ENCODE measurements around the gene DTNA.

DTNA gene

GRCh38 chr18:34840256-34840826, 130.2 kb downstream of the DTNA start:
- Histone ChIP-seq H3K27me3 (ENCODE audit: control insufficient read depth, insufficient read depth, low read length) (no peaks in the 10 kb centered on the region), H3K4me3 (ENCODE audit: low read length) (no peak overlapping the region), H3K36me3 (ENCODE audit: control insufficient read depth, low read depth, low read length) (no peaks in the 10 kb centered on the region), H3K4me1 (ENCODE audit: control insufficient read depth, low read depth, low read length) (peaks cover 18% of the 10 kb centered on the region), H3K27ac (ENCODE audit: low read length) (no peak overlapping the region), H3K9me3 (ENCODE audit: control insufficient read depth, low read depth, low read length) (no peaks in the 10 kb centered on the region), H3K9ac (ENCODE audit: low read length) (no peak overlapping the region)

- Histone ChIP-seq H3K4me3 (ENCODE audit: low read length) (no peak overlapping the region), H3K9ac (ENCODE audit: low read length) (no peak overlapping the region), H3K9me3 (ENCODE audit: control insufficient read depth, low read depth, low read length) (no peaks in the 10 kb centered on the region)
Observed at GRCh38 chr18:34841891-34842290, 131.8 kb downstream of the DTNA start.

GRCh38 chr18:34844072-34844471, 134.0 kb downstream of the DTNA start:
- no peaks in the 10 kb centered on the region for H3K27me3 ChIP-seq (ENCODE audit: control insufficient read depth, insufficient read depth, low read length)
- H3K9ac ChIP-seq (ENCODE audit: low read length), result no peak overlapping the region
- H3K36me3 ChIP-seq (ENCODE audit: control insufficient read depth, low read depth, low read length), result no peaks in the 10 kb centered on the region
- no peak overlapping the region for H3K4me3 ChIP-seq (ENCODE audit: low read length)
- H3K4me1 ChIP-seq (ENCODE audit: control insufficient read depth, low read depth, low read length), result peaks cover 7% of the 10 kb centered on the region
- no peak overlapping the region for H3K27ac ChIP-seq (ENCODE audit: low read length)
- no peaks in the 10 kb centered on the region for H3K9me3 ChIP-seq (ENCODE audit: control insufficient read depth, low read depth, low read length)

More at GRCh38 chr18:34841891-34842290, 131.8 kb downstream of the DTNA start:
- H3K27ac ChIP-seq (ENCODE audit: low read length), result no peak overlapping the region
- no peaks in the 10 kb centered on the region for H3K27me3 ChIP-seq (ENCODE audit: control insufficient read depth, insufficient read depth, low read length)
- no peaks in the 10 kb centered on the region for H3K36me3 ChIP-seq (ENCODE audit: control insufficient read depth, low read depth, low read length)
- H3K4me1 ChIP-seq (ENCODE audit: control insufficient read depth, low read depth, low read length), result peaks cover 18% of the 10 kb centered on the region

- Histone ChIP-seq H3K27me3 (ENCODE audit: control insufficient read depth, insufficient read depth, low read length) (no peaks in the 10 kb centered on the region), H3K27ac (ENCODE audit: low read length) (no peak overlapping the region), H3K36me3 (ENCODE audit: control insufficient read depth, low read depth, low read length) (no peaks in the 10 kb centered on the region), H3K9ac (ENCODE audit: low read length) (no peak overlapping the region), H3K4me1 (ENCODE audit: control insufficient read depth, low read depth, low read length) (peaks cover 7% of the 10 kb centered on the region), H3K4me3 (ENCODE audit: low read length) (no peak overlapping the region), H3K9me3 (ENCODE audit: control insufficient read depth, low read depth, low read length) (no peaks in the 10 kb centered on the region)
Observed at GRCh38 chr18:34844732-34845459, 134.8 kb downstream of the DTNA start.

GRCh38 chr18:34847408-34847807, 137.3 kb downstream of the DTNA start:
- no peaks in the 10 kb centered on the region for H3K27me3 ChIP-seq (ENCODE audit: control insufficient read depth, insufficient read depth, low read length)
- no peaks in the 10 kb centered on the region for H3K9me3 ChIP-seq (ENCODE audit: control insufficient read depth, low read depth, low read length)
- H3K36me3 ChIP-seq (ENCODE audit: control insufficient read depth, low read depth, low read length), result no peaks in the 10 kb centered on the region
- no peak overlapping the region for H3K9ac ChIP-seq (ENCODE audit: low read length)
- H3K4me1 ChIP-seq (ENCODE audit: control insufficient read depth, low read depth, low read length), result no peaks in the 10 kb centered on the region
- H3K27ac ChIP-seq (ENCODE audit: low read length), result no peak overlapping the region
- no peak overlapping the region for H3K4me3 ChIP-seq (ENCODE audit: low read length)

- H3K9me3 ChIP-seq (ENCODE audit: control insufficient read depth, low read depth, low read length), result no peaks in the 10 kb centered on the region
- no peaks in the 10 kb centered on the region for H3K4me1 ChIP-seq (ENCODE audit: control insufficient read depth, low read depth, low read length)
- H3K27ac ChIP-seq (ENCODE audit: low read length), result no peak overlapping the region
- no peak overlapping the region for H3K4me3 ChIP-seq (ENCODE audit: low read length)
- no peaks in the 10 kb centered on the region for H3K27me3 ChIP-seq (ENCODE audit: control insufficient read depth, insufficient read depth, low read length)
- H3K36me3 ChIP-seq (ENCODE audit: control insufficient read depth, low read depth, low read length), result no peaks in the 10 kb centered on the region
- no peak overlapping the region for H3K9ac ChIP-seq (ENCODE audit: low read length)
Observed at GRCh38 chr18:34848156-34848555, 138.1 kb downstream of the DTNA start.

GRCh38 chr18:34848695-34849094, 138.6 kb downstream of the DTNA start:
- H3K27ac ChIP-seq (ENCODE audit: low read length), result no peak overlapping the region
- no peaks in the 10 kb centered on the region for H3K9me3 ChIP-seq (ENCODE audit: control insufficient read depth, low read depth, low read length)
- H3K4me1 ChIP-seq (ENCODE audit: control insufficient read depth, low read depth, low read length), result no peaks in the 10 kb centered on the region
- H3K4me3 ChIP-seq (ENCODE audit: low read length), result no peak overlapping the region
- H3K27me3 ChIP-seq (ENCODE audit: control insufficient read depth, insufficient read depth, low read length), result no peaks in the 10 kb centered on the region
- no peaks in the 10 kb centered on the region for H3K36me3 ChIP-seq (ENCODE audit: control insufficient read depth, low read depth, low read length)
- H3K9ac ChIP-seq (ENCODE audit: low read length), result no peak overlapping the region

GRCh38 chr18:34857320-34857719, 147.2 kb downstream of the DTNA start:
- Histone ChIP-seq H3K27ac (ENCODE audit: low read length) (no peak overlapping the region), H3K4me1 (ENCODE audit: control insufficient read depth, low read depth, low read length) (no peaks in the 10 kb centered on the region), H3K9me3 (ENCODE audit: control insufficient read depth, low read depth, low read length) (no peaks in the 10 kb centered on the region), H3K4me3 (ENCODE audit: low read length) (no peak overlapping the region), H3K36me3 (ENCODE audit: control insufficient read depth, low read depth, low read length) (no peaks in the 10 kb centered on the region), H3K9ac (ENCODE audit: low read length) (no peak overlapping the region), H3K27me3 (ENCODE audit: control insufficient read depth, insufficient read depth, low read length) (no peaks in the 10 kb centered on the region)

- Histone ChIP-seq H3K4me3 (ENCODE audit: low read length) (no peak overlapping the region), H3K9ac (ENCODE audit: low read length) (no peak overlapping the region), H3K36me3 (ENCODE audit: control insufficient read depth, low read depth, low read length) (no peaks in the 10 kb centered on the region), H3K27me3 (ENCODE audit: control insufficient read depth, insufficient read depth, low read length) (no peaks in the 10 kb centered on the region), H3K4me1 (ENCODE audit: control insufficient read depth, low read depth, low read length) (no peaks in the 10 kb centered on the region), H3K27ac (ENCODE audit: low read length) (no peak overlapping the region), H3K9me3 (ENCODE audit: control insufficient read depth, low read depth, low read length) (no peaks in the 10 kb centered on the region)
Observed at GRCh38 chr18:34858188-34858587, 148.1 kb downstream of the DTNA start.

- no peaks in the 10 kb centered on the region for H3K27me3 ChIP-seq (ENCODE audit: control insufficient read depth, insufficient read depth, low read length)
- no peak overlapping the region for H3K9ac ChIP-seq (ENCODE audit: low read length)
- no peaks in the 10 kb centered on the region for H3K9me3 ChIP-seq (ENCODE audit: control insufficient read depth, low read depth, low read length)
- H3K27ac ChIP-seq (ENCODE audit: low read length), result no peak overlapping the region
- H3K4me1 ChIP-seq (ENCODE audit: control insufficient read depth, low read depth, low read length), result no peaks in the 10 kb centered on the region
- H3K4me3 ChIP-seq (ENCODE audit: low read length), result no peak overlapping the region
- H3K36me3 ChIP-seq (ENCODE audit: control insufficient read depth, low read depth, low read length), result no peaks in the 10 kb centered on the region
Observed at GRCh38 chr18:34859496-34859895, 149.4 kb downstream of the DTNA start.

- Histone ChIP-seq H3K27me3 (ENCODE audit: control insufficient read depth, insufficient read depth, low read length) (no peaks in the 10 kb centered on the region), H3K27ac (ENCODE audit: low read length) (no peak overlapping the region), H3K9me3 (ENCODE audit: control insufficient read depth, low read depth, low read length) (no peaks in the 10 kb centered on the region), H3K4me1 (ENCODE audit: control insufficient read depth, low read depth, low read length) (no peaks in the 10 kb centered on the region), H3K4me3 (ENCODE audit: low read length) (no peak overlapping the region), H3K36me3 (ENCODE audit: control insufficient read depth, low read depth, low read length) (no peaks in the 10 kb centered on the region), H3K9ac (ENCODE audit: low read length) (no peak overlapping the region)
Observed at GRCh38 chr18:34862561-34862960, 152.5 kb downstream of the DTNA start.

GRCh38 chr18:34863702-34864101, 153.6 kb downstream of the DTNA start:
- Histone ChIP-seq H3K27ac (ENCODE audit: low read length) (no peak overlapping the region), H3K27me3 (ENCODE audit: control insufficient read depth, insufficient read depth, low read length) (no peaks in the 10 kb centered on the region), H3K4me3 (ENCODE audit: low read length) (no peak overlapping the region), H3K9me3 (ENCODE audit: control insufficient read depth, low read depth, low read length) (no peaks in the 10 kb centered on the region), H3K36me3 (ENCODE audit: control insufficient read depth, low read depth, low read length) (no peaks in the 10 kb centered on the region), H3K9ac (ENCODE audit: low read length) (no peak overlapping the region), H3K4me1 (ENCODE audit: control insufficient read depth, low read depth, low read length) (no peaks in the 10 kb centered on the region)

All from iPS-18a (cell line).